ENCODE data around the gene RHOC.
"Not testable (repeated sequence)": the region's sequence is repeated elsewhere in the genome, so short reads cannot be mapped to it uniquely, and the experiment has no call there.

RHOC gene

DNA sequence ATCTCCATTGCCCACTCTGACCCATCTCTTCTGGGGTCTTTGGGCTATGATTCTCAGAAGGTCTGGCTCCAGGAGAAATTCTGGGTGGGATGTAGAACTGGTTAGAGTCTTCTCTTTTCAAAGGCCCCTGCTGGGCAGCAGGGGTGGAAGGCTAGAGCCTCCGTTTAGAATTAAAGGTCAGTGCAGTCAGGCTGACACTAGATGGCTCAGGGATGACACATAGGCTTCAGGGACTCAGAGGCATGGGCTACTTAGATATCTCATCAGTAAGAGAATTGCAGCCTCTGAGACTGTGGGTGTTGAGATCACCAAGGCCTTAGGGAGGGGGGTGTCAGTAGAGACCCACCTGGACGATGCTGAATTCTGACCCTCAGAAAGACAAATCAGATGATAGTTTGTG is 20.8 kb upstream of the RHOC start:
- Histone ChIP-seq H3K9me3 (ENCODE audit: insufficient read depth, low read length) (no peaks in the 10 kb centered on the region), H3K4me2 (ENCODE audit: low read depth, low read length, poor library complexity, severe bottlenecking) (no peak overlapping the region), H3K36me3 (ENCODE audit: low read length) (no peaks in the 10 kb centered on the region), H3K79me2 (ENCODE audit: insufficient read depth, low read length) (no peaks in the 10 kb centered on the region), H3K9me2 (replicated peaks; ENCODE audit: insufficient read depth, low read length) (no peaks in the 10 kb centered on the region), H3F3A (ENCODE audit: insufficient read depth) (no peaks in the 10 kb centered on the region), H4K20me1 (ENCODE audit: low read depth, low read length) (no peaks in the 10 kb centered on the region), H3K9ac (ENCODE audit: low read length) (no peak overlapping the region), H2AFZ (ENCODE audit: low read depth, low read length, severe bottlenecking) (no peak overlapping the region), H3K27ac (ENCODE audit: low read depth, low read length) (no peak overlapping the region), H3K4me3 (ENCODE audit: insufficient read depth, low read length, poor library complexity, severe bottlenecking) (no peak overlapping the region), H3K27me3 (ENCODE audit: low read length) (no peaks in the 10 kb centered on the region)
- no peak for TF ChIP-seq EZH2phosphoT487 (conservative IDR thresholded peaks at IDR 0.05; ENCODE audit: low read length)
- TF ChIP-seq, protein P1, sequence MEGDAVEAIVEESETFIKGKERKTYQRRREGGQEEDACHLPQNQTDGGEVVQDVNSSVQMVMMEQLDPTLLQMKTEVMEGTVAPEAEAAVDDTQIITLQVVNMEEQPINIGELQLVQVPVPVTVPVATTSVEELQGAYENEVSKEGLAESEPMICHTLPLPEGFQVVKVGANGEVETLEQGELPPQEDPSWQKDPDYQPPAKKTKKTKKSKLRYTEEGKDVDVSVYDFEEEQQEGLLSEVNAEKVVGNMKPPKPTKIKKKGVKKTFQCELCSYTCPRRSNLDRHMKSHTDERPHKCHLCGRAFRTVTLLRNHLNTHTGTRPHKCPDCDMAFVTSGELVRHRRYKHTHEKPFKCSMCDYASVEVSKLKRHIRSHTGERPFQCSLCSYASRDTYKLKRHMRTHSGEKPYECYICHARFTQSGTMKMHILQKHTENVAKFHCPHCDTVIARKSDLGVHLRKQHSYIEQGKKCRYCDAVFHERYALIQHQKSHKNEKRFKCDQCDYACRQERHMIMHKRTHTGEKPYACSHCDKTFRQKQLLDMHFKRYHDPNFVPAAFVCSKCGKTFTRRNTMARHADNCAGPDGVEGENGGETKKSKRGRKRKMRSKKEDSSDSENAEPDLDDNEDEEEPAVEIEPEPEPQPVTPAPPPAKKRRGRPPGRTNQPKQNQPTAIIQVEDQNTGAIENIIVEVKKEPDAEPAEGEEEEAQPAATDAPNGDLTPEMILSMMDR (IDR thresholded peaks at IDR 0.05; ENCODE audit: insufficient read depth, low read length, poor library complexity, severe bottlenecking): no peak

DNA sequence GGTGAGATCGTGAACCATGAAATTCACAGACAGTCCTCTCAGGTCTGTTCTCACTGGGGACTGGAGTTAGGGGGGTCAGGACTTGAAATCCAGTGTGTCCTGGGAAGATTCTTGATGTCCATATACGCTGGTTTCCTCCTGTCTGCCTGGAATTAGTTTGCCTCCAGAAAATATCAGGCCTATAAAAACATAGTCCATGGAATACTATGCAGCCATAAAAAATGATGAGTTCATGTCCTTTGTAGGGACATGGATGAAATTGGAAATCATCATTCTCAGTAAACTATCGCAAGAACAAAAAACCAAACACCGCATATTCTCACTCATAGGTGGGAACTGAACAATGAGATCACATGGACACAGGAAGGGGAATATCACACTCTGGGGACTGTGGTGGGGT is 17.3 kb upstream of the RHOC start:
- not testable (repeated sequence) for H3K27me3 ChIP-seq (ENCODE audit: low read length); H2AFZ ChIP-seq (ENCODE audit: low read depth, low read length, severe bottlenecking); H3K4me3 ChIP-seq (ENCODE audit: insufficient read depth, low read length, poor library complexity, severe bottlenecking); H3F3A ChIP-seq (ENCODE audit: insufficient read depth); H3K36me3 ChIP-seq (ENCODE audit: low read length); H3K27ac ChIP-seq (ENCODE audit: low read depth, low read length); H3K79me2 ChIP-seq (ENCODE audit: insufficient read depth, low read length); H3K9ac ChIP-seq (ENCODE audit: low read length); H4K20me1 ChIP-seq (ENCODE audit: low read depth, low read length); H3K4me2 ChIP-seq (ENCODE audit: low read depth, low read length, poor library complexity, severe bottlenecking); H3K9me2 ChIP-seq (replicated peaks; ENCODE audit: insufficient read depth, low read length); H3K9me3 ChIP-seq (ENCODE audit: insufficient read depth, low read length)

DNA sequence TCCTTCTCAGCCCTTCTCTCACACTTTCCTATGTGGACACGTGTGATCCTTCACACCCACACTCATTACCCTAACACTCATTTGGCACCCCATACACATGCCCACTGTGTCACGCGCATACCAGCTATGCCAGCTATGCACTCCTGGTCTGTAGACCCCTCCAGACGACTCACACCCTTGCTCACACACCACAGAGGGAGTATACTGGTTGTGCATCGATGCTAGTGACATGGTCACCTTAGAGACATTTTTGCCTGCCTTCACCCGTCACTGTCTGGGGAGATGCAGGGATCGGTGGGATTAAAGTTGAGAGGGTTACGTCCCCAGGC is 16.5 kb upstream of the RHOC start:
- H3K79me2 ChIP-seq (ENCODE audit: insufficient read depth, low read length): no peaks in the 10 kb centered on the region
- no peak overlapping the region for H3K4me2 ChIP-seq (ENCODE audit: low read depth, low read length, poor library complexity, severe bottlenecking)
- H3K27ac ChIP-seq (ENCODE audit: low read depth, low read length): no peak overlapping the region
- no peaks in the 10 kb centered on the region for H3K27me3 ChIP-seq (ENCODE audit: low read length)
- TF ChIP-seq, protein P1 (IDR thresholded peaks at IDR 0.05; ENCODE audit: insufficient read depth, low read length, poor library complexity, severe bottlenecking): no peak
- H3K36me3 ChIP-seq (ENCODE audit: low read length): no peaks in the 10 kb centered on the region
- no peaks in the 10 kb centered on the region for H3K9me2 ChIP-seq (replicated peaks; ENCODE audit: insufficient read depth, low read length)
- H3F3A ChIP-seq (ENCODE audit: insufficient read depth): no peaks in the 10 kb centered on the region
- no peak overlapping the region for H2AFZ ChIP-seq (ENCODE audit: low read depth, low read length, severe bottlenecking)
- no peak overlapping the region for H3K4me3 ChIP-seq (ENCODE audit: insufficient read depth, low read length, poor library complexity, severe bottlenecking)
- H4K20me1 ChIP-seq (ENCODE audit: low read depth, low read length): no peaks in the 10 kb centered on the region
- H3K9me3 ChIP-seq (ENCODE audit: insufficient read depth, low read length): no peaks in the 10 kb centered on the region
- H3K9ac ChIP-seq (ENCODE audit: low read length): no peak overlapping the region

DNA sequence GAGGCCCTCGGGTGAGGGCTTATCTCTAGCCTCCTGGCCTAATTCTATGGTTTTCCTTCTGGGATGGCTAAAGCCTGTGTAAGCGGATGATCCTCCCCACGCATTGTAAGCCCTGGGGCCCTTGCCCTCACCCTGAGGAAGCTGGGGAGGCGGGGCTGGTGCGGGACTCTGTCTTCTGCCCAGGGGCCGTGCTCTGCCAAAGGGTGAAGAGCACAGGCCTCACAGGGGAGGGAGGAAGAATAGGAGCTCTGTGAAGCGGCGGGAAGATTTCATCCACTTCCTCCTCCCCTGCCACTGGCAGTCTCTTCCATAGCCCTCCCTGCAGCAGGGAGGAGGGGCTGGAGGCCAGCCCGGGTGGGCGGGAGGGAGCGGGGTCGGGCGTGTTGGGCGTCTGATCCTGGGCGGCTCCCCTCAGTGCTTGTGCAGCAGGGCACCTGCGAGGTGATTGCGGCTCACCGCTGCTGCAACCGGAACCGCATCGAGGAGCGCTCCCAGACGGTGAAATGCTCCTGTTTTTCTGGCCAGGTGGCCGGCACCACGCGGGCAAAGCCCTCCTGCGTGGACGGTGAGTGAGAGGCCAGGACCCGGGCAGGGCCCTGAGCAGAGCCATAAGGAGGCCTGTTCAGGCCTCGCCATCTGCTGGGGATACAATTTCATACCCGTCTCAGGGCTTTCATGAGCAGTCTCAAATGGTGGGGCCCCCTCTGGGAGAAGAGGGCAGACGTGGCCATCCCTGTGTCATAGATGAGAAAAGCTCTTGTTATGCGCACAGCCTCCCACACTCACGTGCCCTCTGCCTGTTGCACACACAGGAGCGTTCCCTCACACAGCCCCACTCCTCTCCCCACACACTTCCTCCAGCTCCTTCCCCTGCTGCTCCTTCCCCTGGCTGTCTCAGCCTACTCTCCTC is 15.9 kb upstream of the RHOC start:
- no peaks in the 10 kb centered on the region for H4K20me1 ChIP-seq (ENCODE audit: low read depth, low read length)
- no peak overlapping the region for H3K27ac ChIP-seq (ENCODE audit: low read depth, low read length)
- TF ChIP-seq EZH2phosphoT487 (conservative IDR thresholded peaks at IDR 0.05; ENCODE audit: low read length): no peak
- TF ChIP-seq, protein P1 (IDR thresholded peaks at IDR 0.05; ENCODE audit: insufficient read depth, low read length, poor library complexity, severe bottlenecking): no peak
- H3K79me2 ChIP-seq (ENCODE audit: insufficient read depth, low read length): no peaks in the 10 kb centered on the region
- no peak overlapping the region for H3K4me3 ChIP-seq (ENCODE audit: insufficient read depth, low read length, poor library complexity, severe bottlenecking)
- no peaks in the 10 kb centered on the region for H3F3A ChIP-seq (ENCODE audit: insufficient read depth)
- no peaks in the 10 kb centered on the region for H3K27me3 ChIP-seq (ENCODE audit: low read length)
- no peaks in the 10 kb centered on the region for H3K36me3 ChIP-seq (ENCODE audit: low read length)
- H3K9me3 ChIP-seq (ENCODE audit: insufficient read depth, low read length): no peaks in the 10 kb centered on the region
- no peak overlapping the region for H2AFZ ChIP-seq (ENCODE audit: low read depth, low read length, severe bottlenecking)
- no peaks in the 10 kb centered on the region for H3K9me2 ChIP-seq (replicated peaks; ENCODE audit: insufficient read depth, low read length)
- H3K4me2 ChIP-seq (ENCODE audit: low read depth, low read length, poor library complexity, severe bottlenecking): no peak overlapping the region
- no peak overlapping the region for H3K9ac ChIP-seq (ENCODE audit: low read length)

Data from SU-DHL-6 (cell line).